Measurements from ENCODE around the gene IREB2. TPM values are rescaled to one million over a fixed set of nuclear protein-coding genes. Genes with fewer than 3 reads are reported as not detected.

IREB2 gene
- total RNA-seq, 4 donors from 2014 or later, result 20.1 to 71.7 (median 40.7) TPM

DNA sequence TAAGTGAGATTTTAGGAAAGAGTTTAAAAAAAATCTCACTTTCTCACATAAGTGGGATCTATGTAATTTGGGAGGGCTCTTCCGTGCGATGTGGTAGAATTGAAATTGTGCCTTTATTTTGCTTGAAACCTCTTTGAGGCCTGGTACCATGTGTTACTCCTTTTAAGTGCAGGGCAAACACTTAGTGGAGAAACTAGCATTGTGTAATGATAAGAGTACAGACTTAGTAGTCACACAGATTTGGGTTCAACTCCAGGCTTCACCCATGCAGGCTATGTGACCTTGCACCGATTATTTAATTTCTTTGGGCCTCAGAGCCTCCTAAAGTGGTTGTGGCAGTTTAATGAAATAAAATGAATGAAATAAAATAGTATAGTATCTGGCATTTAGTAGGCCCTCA is 104.6 kb downstream of the IREB2 start:
- DNase-seq, result no peak
- H3K36me3 ChIP-seq, result peaks cover 0 to 37% (median 18%) of the 10 kb centered on the region in 4 donors
- H3K4me3 ChIP-seq, result no peak overlapping the region
- peaks cover 9 to 23% (median 14%) of the 10 kb centered on the region in 4 donors for H3K4me1 ChIP-seq
- TF ChIP-seq POLR2A (IDR thresholded peaks at IDR 0.05) (no peak), EP300 (IDR thresholded peaks at IDR 0.05; ENCODE audit: low read depth) (no peak), POLR2AphosphoS5 (IDR thresholded peaks at IDR 0.05) (no peak)
- TF ChIP-seq, protein P1, sequence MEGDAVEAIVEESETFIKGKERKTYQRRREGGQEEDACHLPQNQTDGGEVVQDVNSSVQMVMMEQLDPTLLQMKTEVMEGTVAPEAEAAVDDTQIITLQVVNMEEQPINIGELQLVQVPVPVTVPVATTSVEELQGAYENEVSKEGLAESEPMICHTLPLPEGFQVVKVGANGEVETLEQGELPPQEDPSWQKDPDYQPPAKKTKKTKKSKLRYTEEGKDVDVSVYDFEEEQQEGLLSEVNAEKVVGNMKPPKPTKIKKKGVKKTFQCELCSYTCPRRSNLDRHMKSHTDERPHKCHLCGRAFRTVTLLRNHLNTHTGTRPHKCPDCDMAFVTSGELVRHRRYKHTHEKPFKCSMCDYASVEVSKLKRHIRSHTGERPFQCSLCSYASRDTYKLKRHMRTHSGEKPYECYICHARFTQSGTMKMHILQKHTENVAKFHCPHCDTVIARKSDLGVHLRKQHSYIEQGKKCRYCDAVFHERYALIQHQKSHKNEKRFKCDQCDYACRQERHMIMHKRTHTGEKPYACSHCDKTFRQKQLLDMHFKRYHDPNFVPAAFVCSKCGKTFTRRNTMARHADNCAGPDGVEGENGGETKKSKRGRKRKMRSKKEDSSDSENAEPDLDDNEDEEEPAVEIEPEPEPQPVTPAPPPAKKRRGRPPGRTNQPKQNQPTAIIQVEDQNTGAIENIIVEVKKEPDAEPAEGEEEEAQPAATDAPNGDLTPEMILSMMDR (IDR thresholded peaks at IDR 0.05), result no peak
- H3K27me3 ChIP-seq, result no peaks in the 10 kb centered on the region
- no peak overlapping the region for H3K27ac ChIP-seq
- WGBS, 2 donors (ENCODE audit: low coverage in 1 of 2), result 95 to 96% methylated on average over 3 of the region's 3 CpGs
- H3K9me3 ChIP-seq, result no peaks in the 10 kb centered on the region
- in situ Hi-C loops (cut with MboI; ENCODE audit: low pct_ligation_motif_present in 1 of 4, low pct_unique_long_range_greater_than_20kb in 1 of 4, low sequenced_read_pairs in 3 of 4), result no loop called here
- intact Hi-C loops (cut with DNase I; ENCODE audit: low total_unique reads), result no loop called here

GRCh38 chr15:78550194-78550593 is 112.2 kb downstream of the IREB2 start:
- in situ Hi-C loops (cut with MboI; ENCODE audit: low pct_ligation_motif_present in 1 of 4, low pct_unique_long_range_greater_than_20kb in 1 of 4, low sequenced_read_pairs in 3 of 4) (no loop called here), intact Hi-C loops (cut with DNase I; ENCODE audit: low total_unique reads) (no loop called here)
- 80 to 90% methylated on average over 3 to 6 of the region's 6 CpGs for WGBS, 2 donors (ENCODE audit: low coverage in 1 of 2)
- no peaks in the 10 kb centered on the region for H3K9me3 ChIP-seq
- TF ChIP-seq EP300 (IDR thresholded peaks at IDR 0.05; ENCODE audit: low read depth), result no peak
- TF ChIP-seq, protein P1 (IDR thresholded peaks at IDR 0.05), result no peak
- no peak for TF ChIP-seq POLR2A (IDR thresholded peaks at IDR 0.05)
- no peak for TF ChIP-seq POLR2AphosphoS5 (IDR thresholded peaks at IDR 0.05)
- H3K4me1 ChIP-seq, result no peaks in the 10 kb centered on the region
- DNase-seq, result no peak
- no peak overlapping the region for H3K27ac ChIP-seq
- H3K36me3 ChIP-seq, result peaks cover 0 to 46% (median 23%) of the 10 kb centered on the region in 4 donors
- H3K27me3 ChIP-seq, result no peaks in the 10 kb centered on the region
- no peak overlapping the region for H3K4me3 ChIP-seq

- Histone ChIP-seq H3K27me3 (no peaks in the 10 kb centered on the region), H3K27ac (no peak overlapping the region), H3K4me3 (no peak overlapping the region), H3K9me3 (no peaks in the 10 kb centered on the region), H3K4me1 (no peaks in the 10 kb centered on the region), H3K36me3 (peaks cover 0 to 40% (median 20%) of the 10 kb centered on the region in 4 donors)
- no peak for TF ChIP-seq POLR2A (IDR thresholded peaks at IDR 0.05)
- TF ChIP-seq, protein P1 (IDR thresholded peaks at IDR 0.05), result no peak
- no peak for TF ChIP-seq EP300 (IDR thresholded peaks at IDR 0.05; ENCODE audit: low read depth)
- no peak for TF ChIP-seq POLR2AphosphoS5 (IDR thresholded peaks at IDR 0.05)
- WGBS, 2 donors (ENCODE audit: low coverage in 1 of 2), result 75 to 77% methylated on average over 2 to 3 of the region's 3 CpGs
- in situ Hi-C loops (cut with MboI; ENCODE audit: low pct_ligation_motif_present in 1 of 4, low pct_unique_long_range_greater_than_20kb in 1 of 4, low sequenced_read_pairs in 3 of 4) (no loop called here), intact Hi-C loops (cut with DNase I; ENCODE audit: low total_unique reads) (no loop called here)
- no peak for DNase-seq
Measured at GRCh38 chr15:78550815-78551214, 112.8 kb downstream of the IREB2 start.

Other genes with a start within 250 kb of the IREB2 start
- 1 to 10 TPM in 1 of 4 donors, not detected in 3; 1.5 TPM for gene ACSBG1, start 203.7 kb upstream of the IREB2 start, total RNA-seq
- gene DNAJA4, start 173.7 kb upstream of the IREB2 start, total RNA-seq, result 10 to 100 TPM; 34.9 to 69.9 (median 42.5) TPM
- 10 to 100 TPM in 3 of 4 donors, 1 to 10 TPM in 1; 9.0 to 51.4 (median 44.1) TPM for gene SKIC8, start 138.6 kb upstream of the IREB2 start, total RNA-seq
- 1 to 10 TPM in 2 of 4 donors, not detected in 2; 1.9 to 2.7 TPM for gene CRABP1, start 97.9 kb upstream of the IREB2 start, total RNA-seq
- 1 to 10 TPM; 4.5 to 7.6 (median 6.5) TPM for gene HYKK, start 69.4 kb downstream of the IREB2 start, total RNA-seq
- 100 to 1,000 TPM in 2 of 4 donors, 10 to 100 TPM in 2; 22.8 to 113 (median 76.4) TPM for gene PSMA4, start 102.2 kb downstream of the IREB2 start, total RNA-seq
- 1 to 10 TPM in 1 of 4 donors, under 1 TPM in 2, not detected in 1; 0.48 to 3.8 (median 0.82) TPM for gene CHRNA5, start 127.3 kb downstream of the IREB2 start, total RNA-seq
- gene CHRNA3, start 182.8 kb downstream of the IREB2 start, total RNA-seq, result 1 to 10 TPM in 3 of 4 donors, under 1 TPM in 1; 1.00 to 6.0 (median 3.4) TPM
- gene CHRNB4, start 203.0 kb downstream of the IREB2 start, total RNA-seq, result under 1 TPM in 2 of 4 donors, not detected in 2; 0.27 to 0.32 TPM